ENCODE measurements around the gene NES. TPM values are rescaled to one million over a fixed set of nuclear protein-coding genes. Genes with fewer than 3 reads are reported as not detected.

Gene NES
- total RNA-seq, 2 experiments from 2014 or later = not detected

GRCh38 chr1:156673387-156674121 lies 3.7 kb downstream of the NES start:
- Mint-ChIP-seq H3K9me3 (no peaks in the 10 kb centered on the region), H3K27me3 (peaks cover 59% of the 10 kb centered on the region), H3K4me3 (no peak overlapping the region), H3K4me1 (peaks cover 3% of the 10 kb centered on the region), H3K36me3 (ENCODE audit: low read depth) (no peaks in the 10 kb centered on the region), H3K27ac (no peak overlapping the region)
- ChIA-PET CTCF (interaction anchor here (0.5 to 1.4 kb wide), 3 partner anchors 17 to 260 kb away, joined by 3 to 10 read pairs (median 7); no protein-coding TSS in a partner anchor), POLR2A (no interaction called here)
- DNase-seq = no peak

GRCh38 chr1:156671804-156672203 lies 5.4 kb downstream of the NES start:
- ChIA-PET CTCF (interaction anchor here (1.0 to 1.4 kb wide), 4 partner anchors 10 to 54 kb away, joined by 3 to 5 read pairs (median 4); no protein-coding TSS in a partner anchor), POLR2A (no interaction called here)
- Mint-ChIP-seq H3K4me3 (no peak overlapping the region), H3K27ac (no peak overlapping the region), H3K4me1 (no peaks in the 10 kb centered on the region), H3K36me3 (ENCODE audit: low read depth) (no peaks in the 10 kb centered on the region), H3K9me3 (no peaks in the 10 kb centered on the region), H3K27me3 (peaks cover 43% of the 10 kb centered on the region)
- DNase-seq = no peak

GRCh38 chr1:156670791-156671190 lies 6.4 kb downstream of the NES start:
- no peak overlapping the region for H3K4me3 Mint-ChIP-seq
- CTCF ChIA-PET = interaction anchor here (0.9 to 2.8 kb wide), 4 partner anchors 10 to 55 kb away, joined by 3 to 7 read pairs (median 5); no protein-coding TSS in a partner anchor
- POLR2A ChIA-PET = no interaction called here
- DNase-seq = no peak
- H3K4me1 Mint-ChIP-seq = no peaks in the 10 kb centered on the region
- H3K36me3 Mint-ChIP-seq (ENCODE audit: low read depth) = no peaks in the 10 kb centered on the region
- peaks cover 41% of the 10 kb centered on the region for H3K27me3 Mint-ChIP-seq
- H3K27ac Mint-ChIP-seq = no peak overlapping the region
- H3K9me3 Mint-ChIP-seq = no peaks in the 10 kb centered on the region

GRCh38 chr1:156670359-156670758 lies 6.8 kb downstream of the NES start:
- no peak for DNase-seq
- H3K27me3 Mint-ChIP-seq = peaks cover 41% of the 10 kb centered on the region
- no peaks in the 10 kb centered on the region for H3K9me3 Mint-ChIP-seq
- no peak overlapping the region for H3K27ac Mint-ChIP-seq
- ChIA-PET POLR2A (no interaction called here), CTCF (interaction anchor here (2.1 to 2.8 kb wide), 2 partner anchors 9 to 11 kb away, joined by 7 read pairs; no protein-coding TSS in a partner anchor)
- peaks cover 4% of the 10 kb centered on the region for H3K4me1 Mint-ChIP-seq
- no peak overlapping the region for H3K4me3 Mint-ChIP-seq
- H3K36me3 Mint-ChIP-seq (ENCODE audit: low read depth) = no peaks in the 10 kb centered on the region

- peaks cover 41% of the 10 kb centered on the region for H3K27me3 Mint-ChIP-seq
- no peaks in the 10 kb centered on the region for H3K9me3 Mint-ChIP-seq
- H3K27ac Mint-ChIP-seq = no peak overlapping the region
- no peak overlapping the region for H3K4me3 Mint-ChIP-seq
- ChIA-PET POLR2A (no interaction called here), CTCF (interaction anchor here (2.1 to 2.8 kb wide), 2 partner anchors 9 to 10 kb away, joined by 7 read pairs; no protein-coding TSS in a partner anchor)
- no peaks in the 10 kb centered on the region for H3K36me3 Mint-ChIP-seq (ENCODE audit: low read depth)
- H3K4me1 Mint-ChIP-seq = peaks cover 6% of the 10 kb centered on the region
- DNase-seq = no peak
These were observed 7.4 kb downstream of the NES start for GRCh38 chr1:156669794-156670193.

DNA sequence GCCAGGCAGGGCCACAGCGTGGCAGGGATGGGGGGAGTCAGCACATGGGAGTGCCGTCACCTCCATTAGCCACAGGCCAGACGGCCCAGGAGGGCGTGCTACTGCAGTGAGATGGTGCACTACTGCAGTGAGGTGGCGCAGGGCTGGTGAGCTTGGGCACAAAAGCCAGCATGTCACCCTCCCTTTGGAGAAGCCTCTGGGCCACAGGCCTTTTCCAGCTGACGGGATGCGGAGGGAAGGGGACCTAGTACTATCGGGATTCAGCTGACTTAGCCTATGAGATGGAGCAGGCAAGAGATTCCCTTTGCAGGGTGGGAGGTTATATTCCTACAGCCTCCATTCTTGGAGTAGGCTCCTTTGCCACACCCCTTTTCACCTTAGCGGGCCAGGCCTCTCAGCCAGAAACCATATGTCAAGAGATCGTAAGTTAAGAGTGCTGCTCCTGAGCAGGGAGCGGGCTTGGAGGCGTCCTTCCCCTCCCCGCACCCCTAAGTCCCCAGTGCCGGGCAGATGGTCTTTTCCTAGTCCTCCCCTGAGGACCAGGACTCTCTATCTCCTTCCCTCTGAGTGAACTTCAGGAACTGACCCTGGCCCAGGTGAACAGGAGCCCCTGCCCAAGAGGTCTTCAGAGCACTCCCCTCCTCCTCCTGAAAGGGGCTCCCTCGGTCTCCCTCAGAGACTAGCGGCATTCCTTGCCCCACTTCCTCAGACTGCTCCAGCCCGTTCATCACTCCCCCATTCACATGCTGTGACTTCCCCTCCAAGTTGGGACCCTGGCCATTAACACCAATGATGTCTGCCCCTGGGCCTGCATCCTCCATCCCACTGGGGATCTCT lies 8.2 kb downstream of the NES start:
- Mint-ChIP-seq H3K36me3 (ENCODE audit: low read depth) (no peaks in the 10 kb centered on the region), H3K4me1 (peaks cover 9% of the 10 kb centered on the region), H3K9me3 (no peaks in the 10 kb centered on the region), H3K4me3 (no peak overlapping the region), H3K27me3 (peaks cover 36% of the 10 kb centered on the region), H3K27ac (no peak overlapping the region)
- CTCF ChIA-PET = interaction anchor here (1.0 to 2.8 kb wide), 4 partner anchors 8 to 37 kb away, joined by 4 to 7 read pairs (median 6); no protein-coding TSS in a partner anchor
- DNase-seq = no peak
- POLR2A ChIA-PET = no interaction called here

DNA sequence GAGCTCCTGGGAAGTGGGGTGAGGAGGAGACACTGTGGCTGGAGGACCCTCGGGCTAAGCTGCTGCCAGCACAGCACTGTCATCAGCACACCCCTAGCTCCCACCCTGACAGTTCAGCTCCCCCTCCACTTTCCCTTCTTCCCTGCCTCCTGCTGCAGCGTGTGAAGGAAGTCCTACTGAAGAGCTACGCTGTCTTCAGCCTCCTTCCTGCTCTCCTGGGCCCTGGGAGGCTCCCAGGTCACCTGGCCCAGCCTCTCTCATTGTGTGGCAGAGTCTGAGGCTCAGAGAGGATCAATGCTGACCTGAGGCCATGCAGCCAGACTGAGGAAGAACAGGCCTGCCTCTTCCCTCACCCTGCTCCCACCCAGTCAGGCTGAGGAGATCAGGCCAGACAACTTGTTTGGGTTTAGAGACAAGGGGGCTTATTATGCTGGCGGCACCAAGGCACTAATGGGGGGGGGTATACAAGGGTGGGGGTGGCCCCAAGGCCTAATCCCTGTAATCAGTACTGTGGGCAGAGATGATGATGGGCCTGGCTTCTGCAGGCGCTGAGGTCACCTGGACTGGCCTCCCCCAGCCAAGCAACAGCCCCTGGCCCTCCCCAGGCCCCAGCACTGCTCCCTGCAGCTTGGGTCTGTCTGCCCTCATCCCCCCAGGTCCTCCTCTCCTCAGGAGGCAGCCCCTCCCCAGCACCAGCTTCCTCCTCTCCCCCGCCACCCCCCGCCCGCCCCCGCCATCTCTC lies 9.1 kb downstream of the NES start:
- ChIA-PET POLR2A (no interaction called here), CTCF (interaction anchor here (0.9 to 2.8 kb wide), 4 partner anchors 8 to 38 kb away, joined by 4 to 7 read pairs (median 4); no protein-coding TSS in a partner anchor)
- Mint-ChIP-seq H3K27ac (no peak overlapping the region), H3K36me3 (ENCODE audit: low read depth) (no peaks in the 10 kb centered on the region), H3K4me1 (peaks cover 9% of the 10 kb centered on the region), H3K4me3 (no peak overlapping the region), H3K27me3 (peaks cover 32% of the 10 kb centered on the region), H3K9me3 (no peaks in the 10 kb centered on the region)
- no peak for DNase-seq

DNA sequence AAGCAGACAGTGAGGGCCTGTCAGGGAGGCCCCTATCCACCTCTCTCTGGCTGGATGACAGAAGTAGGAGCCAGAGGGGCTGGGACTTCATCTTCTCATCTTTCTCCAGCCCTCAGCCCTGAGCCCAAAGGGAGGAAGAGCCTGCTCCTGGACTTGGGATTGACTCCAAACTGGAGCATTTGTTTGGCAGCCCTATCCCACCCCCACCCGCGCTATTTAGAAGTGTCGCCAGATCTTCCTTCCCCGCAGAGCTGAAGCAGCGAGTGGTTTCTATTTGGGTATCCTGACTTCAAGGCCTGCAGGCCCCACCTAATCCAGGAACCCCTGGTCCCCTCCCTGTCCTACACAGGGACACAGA lies 9.6 kb downstream of the NES start:
- CTCF ChIA-PET = interaction anchor here (0.9 kb wide), 1 partner anchor 22 kb away, joined by 4 read pairs; no protein-coding TSS in a partner anchor
- POLR2A ChIA-PET = no interaction called here

DNA sequence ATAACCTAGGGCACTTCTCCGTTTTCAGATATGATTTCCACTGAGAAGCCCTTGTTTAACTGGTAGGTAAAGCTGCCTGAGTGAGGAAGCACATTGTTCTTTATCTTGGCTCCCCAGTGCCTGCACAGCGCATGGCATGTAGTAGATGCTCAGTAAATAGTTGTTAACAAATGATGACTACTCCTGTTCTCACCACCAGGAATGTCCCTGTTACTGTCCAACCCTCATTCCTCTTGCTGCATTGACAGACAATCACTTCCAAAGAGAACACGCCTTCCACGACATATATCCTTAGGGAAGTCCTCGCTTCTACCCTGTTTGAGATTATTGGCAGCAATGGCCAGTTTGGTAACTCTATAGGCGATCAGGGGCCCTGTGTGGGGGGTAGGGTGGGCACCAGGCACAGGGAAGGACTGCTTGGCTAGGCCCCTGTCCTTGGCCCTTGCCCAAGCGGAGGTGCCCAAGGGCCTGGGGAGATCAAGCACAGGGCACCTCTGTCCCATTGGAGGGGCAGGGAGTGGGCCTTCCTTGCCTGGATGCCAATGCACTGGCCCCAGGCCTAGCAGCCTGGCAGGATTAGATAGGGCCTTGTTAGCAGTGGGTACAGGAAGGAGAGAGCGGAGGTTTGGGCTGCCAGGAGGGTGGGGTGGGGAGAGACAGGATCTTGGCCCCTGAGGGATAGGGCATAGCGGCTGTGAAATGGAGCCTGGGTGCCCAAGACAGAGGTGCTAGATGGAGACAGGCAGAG lies 10.2 kb downstream of the NES start:
- H3K27me3 Mint-ChIP-seq = peaks cover 26% of the 10 kb centered on the region
- POLR2A ChIA-PET = no interaction called here
- peaks cover 18% of the 10 kb centered on the region for H3K4me1 Mint-ChIP-seq
- no peaks in the 10 kb centered on the region for H3K36me3 Mint-ChIP-seq (ENCODE audit: low read depth)
- no peak overlapping the region for H3K4me3 Mint-ChIP-seq
- CTCF ChIA-PET = interaction anchor here (0.7 to 0.9 kb wide), 2 partner anchors 23 to 59 kb away, joined by 3 to 4 read pairs; no protein-coding TSS in a partner anchor
- no peaks in the 10 kb centered on the region for H3K9me3 Mint-ChIP-seq
- H3K27ac Mint-ChIP-seq = no peak overlapping the region
- DNase-seq = no peak

More for the DNA sequence above, 9.6 kb downstream of the NES start:
- Mint-ChIP-seq H3K27ac (no peak overlapping the region), H3K4me1 (peaks cover 12% of the 10 kb centered on the region), H3K27me3 (peaks cover 31% of the 10 kb centered on the region), H3K36me3 (ENCODE audit: low read depth) (no peaks in the 10 kb centered on the region), H3K9me3 (no peaks in the 10 kb centered on the region), H3K4me3 (no peak overlapping the region)
- DNase-seq = no peak

DNA sequence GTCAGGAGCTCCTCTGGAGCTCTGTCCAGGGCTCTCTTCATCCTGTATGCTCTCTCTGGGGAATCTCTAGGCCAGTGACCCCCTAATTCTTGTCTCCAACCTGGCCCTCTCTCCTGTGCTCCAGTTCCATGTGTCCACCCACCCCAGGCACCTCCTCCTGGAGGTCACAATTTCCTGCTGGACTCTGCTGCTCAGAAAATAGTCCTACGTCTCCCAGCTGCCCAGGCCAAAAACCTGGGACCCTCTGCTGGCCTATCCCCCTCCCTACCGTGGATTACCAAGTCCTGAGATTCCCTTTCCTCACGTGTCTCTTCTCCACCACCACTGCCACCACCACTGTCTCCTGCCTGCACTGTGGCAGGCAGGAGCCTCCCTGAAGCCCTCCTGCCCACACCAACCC lies 11.7 kb downstream of the NES start:
- no peak for DNase-seq
- no peaks in the 10 kb centered on the region for H3K36me3 Mint-ChIP-seq (ENCODE audit: low read depth)
- POLR2A ChIA-PET = no interaction called here
- H3K27ac Mint-ChIP-seq = peak overlapping the region; percentile 69
- peaks cover 33% of the 10 kb centered on the region for H3K4me1 Mint-ChIP-seq
- H3K4me3 Mint-ChIP-seq = no peak overlapping the region
- CTCF ChIA-PET = interaction anchor here (1.2 to 1.8 kb wide), 4 partner anchors 24 to 60 kb away, joined by 3 to 5 read pairs (median 4); no protein-coding TSS in a partner anchor
- H3K27me3 Mint-ChIP-seq = peaks cover 15% of the 10 kb centered on the region
- no peaks in the 10 kb centered on the region for H3K9me3 Mint-ChIP-seq

DNA sequence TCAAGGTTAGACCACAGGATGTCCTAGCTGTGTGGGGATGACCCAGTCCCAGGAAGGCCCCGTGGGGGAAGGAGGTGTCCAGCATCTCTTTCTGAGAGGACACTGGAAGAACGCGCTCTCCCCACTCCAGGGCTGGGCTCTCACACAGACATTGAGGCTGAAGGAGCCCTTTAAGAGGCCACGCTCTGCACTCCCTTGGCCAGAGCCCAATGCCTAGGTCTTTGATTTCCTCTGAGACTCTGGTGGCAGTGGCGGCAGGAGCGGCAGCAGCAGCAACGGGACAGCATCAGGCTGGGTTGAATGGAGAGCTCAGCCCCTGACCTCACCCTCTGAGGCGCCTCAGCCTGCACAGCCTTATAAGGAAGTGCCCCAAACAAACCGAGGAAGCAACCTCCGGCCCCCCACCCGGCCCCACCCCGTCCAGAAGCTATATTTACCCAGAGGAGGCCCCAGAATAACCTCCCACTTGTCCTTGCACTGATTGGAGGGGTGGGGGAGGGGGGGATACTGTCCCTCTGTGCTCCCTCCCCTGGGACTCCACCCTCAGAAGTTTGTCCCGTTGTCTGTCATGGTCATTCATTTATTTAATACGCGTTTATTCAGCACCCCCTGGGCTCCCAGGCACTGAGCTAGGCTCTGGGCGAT lies 12.3 kb downstream of the NES start:
- no peak overlapping the region for H3K4me3 Mint-ChIP-seq
- H3K27ac Mint-ChIP-seq = no peak overlapping the region
- ChIA-PET POLR2A (no interaction called here), CTCF (interaction anchor here (0.6 to 1.8 kb wide), 8 partner anchors 11 to 1490 kb away, joined by 3 to 5 read pairs (median 4); partner anchors contain the start of gene NES)
- H3K36me3 Mint-ChIP-seq (ENCODE audit: low read depth) = no peaks in the 10 kb centered on the region
- DNase-seq = no peak
- peaks cover 15% of the 10 kb centered on the region for H3K27me3 Mint-ChIP-seq
- H3K9me3 Mint-ChIP-seq = no peaks in the 10 kb centered on the region
- H3K4me1 Mint-ChIP-seq = peaks cover 38% of the 10 kb centered on the region

Measured in activated CD4-positive, alpha-beta T cell treated with anti-CD3 and anti-CD28 coated beads, Interleukin-2, amount 10 ng/mL, durations not matched to agents 7 days and 5 days (primary cell).